ENCODE measurements around the gene NAA30.

- TF ChIP-seq, protein P1, sequence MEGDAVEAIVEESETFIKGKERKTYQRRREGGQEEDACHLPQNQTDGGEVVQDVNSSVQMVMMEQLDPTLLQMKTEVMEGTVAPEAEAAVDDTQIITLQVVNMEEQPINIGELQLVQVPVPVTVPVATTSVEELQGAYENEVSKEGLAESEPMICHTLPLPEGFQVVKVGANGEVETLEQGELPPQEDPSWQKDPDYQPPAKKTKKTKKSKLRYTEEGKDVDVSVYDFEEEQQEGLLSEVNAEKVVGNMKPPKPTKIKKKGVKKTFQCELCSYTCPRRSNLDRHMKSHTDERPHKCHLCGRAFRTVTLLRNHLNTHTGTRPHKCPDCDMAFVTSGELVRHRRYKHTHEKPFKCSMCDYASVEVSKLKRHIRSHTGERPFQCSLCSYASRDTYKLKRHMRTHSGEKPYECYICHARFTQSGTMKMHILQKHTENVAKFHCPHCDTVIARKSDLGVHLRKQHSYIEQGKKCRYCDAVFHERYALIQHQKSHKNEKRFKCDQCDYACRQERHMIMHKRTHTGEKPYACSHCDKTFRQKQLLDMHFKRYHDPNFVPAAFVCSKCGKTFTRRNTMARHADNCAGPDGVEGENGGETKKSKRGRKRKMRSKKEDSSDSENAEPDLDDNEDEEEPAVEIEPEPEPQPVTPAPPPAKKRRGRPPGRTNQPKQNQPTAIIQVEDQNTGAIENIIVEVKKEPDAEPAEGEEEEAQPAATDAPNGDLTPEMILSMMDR (IDR thresholded peaks at IDR 0.05; ENCODE audit: insufficient read depth, low read length, poor library complexity, severe bottlenecking), result no peak
- no peak for TF ChIP-seq EZH2phosphoT487 (conservative IDR thresholded peaks at IDR 0.05; ENCODE audit: low read length)
These were observed 29.6 kb downstream of the NAA30 start for GRCh38 chr14:57420033-57420432.
